Astrocyte (in vitro differentiated cells and primary cell): ENCODE measurements around the gene PPIE. TPM values are rescaled to one million over a fixed set of nuclear protein-coding genes. Genes with fewer than 3 reads are reported as not detected.
A peak's percentile ranks its signal among the peaks of the same experiment; 100 is the strongest.

Experiments used
- DNase-seq: peaks from one replicate; pipeline ENCODE4 v3.0.0-alpha.2; 2010; ENCODE audit warnings: low read depth
- FAIRE-seq: peaks from 2 replicates; lab custom pipeline; 2011; peaks lifted over from hg19 to GRCh38; lab: Jason Lieb, UNC
- H2AFZ ChIP-seq: 2 replicates; pipeline ENCODE4 v1.6.0; 2012; ENCODE audit warnings: low read depth, low read length, inconsistent platforms
- H3K27ac ChIP-seq: 2 replicates; pipeline ENCODE4 v1.5.1; 2011; ENCODE audit warnings: low read depth, low read length, inconsistent platforms
- H3K27me3 ChIP-seq: 2 replicates; pipeline ENCODE4 v1.6.0; 2011; ENCODE audit warnings: low read length, inconsistent platforms; ENCODE audit not compliant: insufficient read depth
- H3K36me3 ChIP-seq: 2 replicates; pipeline ENCODE4 v1.5.1; 2011; ENCODE audit warnings: low read length, inconsistent platforms; ENCODE audit not compliant: insufficient read depth
- H3K4me1 ChIP-seq: 2 replicates; pipeline ENCODE4 v1.5.1; 2011; ENCODE audit warnings: low read length, inconsistent platforms; ENCODE audit not compliant: insufficient read depth
- H3K4me2 ChIP-seq: 2 replicates; pipeline ENCODE4 v1.6.0; 2012; ENCODE audit warnings: low read length, inconsistent platforms
- H3K4me3 ChIP-seq: 2 replicates; pipeline ENCODE4 v1.5.1; 2011; ENCODE audit warnings: low read depth, mild to moderate bottlenecking, low read length, inconsistent platforms; ENCODE audit not compliant: insufficient read depth
- H3K79me2 ChIP-seq: 2 replicates; pipeline ENCODE4 v1.6.0; 2012; ENCODE audit warnings: mild to moderate bottlenecking, low read length, inconsistent platforms; ENCODE audit not compliant: insufficient read depth
- H3K9ac ChIP-seq: 2 replicates; pipeline ENCODE4 v1.6.0; 2012; ENCODE audit warnings: mild to moderate bottlenecking, low read length, inconsistent platforms
- H3K9me3 ChIP-seq: 2 replicates; pipeline ENCODE4 v1.5.1; 2012; ENCODE audit warnings: low read depth, mild to moderate bottlenecking, low read length, inconsistent platforms; ENCODE audit not compliant: insufficient read depth
- H4K20me1 ChIP-seq: 2 replicates; pipeline ENCODE4 v1.6.0; 2012; ENCODE audit warnings: low read length, inconsistent platforms; ENCODE audit not compliant: insufficient read depth
- H3K27ac Mint-ChIP-seq: one replicate; pipeline ENCODE4 v1.8.0; 2021; ENCODE audit warnings: mild to moderate bottlenecking, mixed read lengths; ENCODE audit not compliant: unreplicated experiment
- H3K27me3 Mint-ChIP-seq: one replicate; pipeline ENCODE4 v1.8.0; 2021; ENCODE audit warnings: low read depth, mixed read lengths; ENCODE audit not compliant: unreplicated experiment
- H3K36me3 Mint-ChIP-seq: one replicate; pipeline ENCODE4 v1.8.0; 2021; ENCODE audit warnings: low read depth, mixed read lengths; ENCODE audit not compliant: unreplicated experiment
- H3K4me1 Mint-ChIP-seq: one replicate; pipeline ENCODE4 v1.8.0; 2021; ENCODE audit warnings: low read depth, mixed read lengths; ENCODE audit not compliant: unreplicated experiment
- H3K4me3 Mint-ChIP-seq: one replicate; pipeline ENCODE4 v1.8.0; 2021; ENCODE audit warnings: mild to moderate bottlenecking, moderate library complexity, mixed read lengths; ENCODE audit not compliant: unreplicated experiment
- H3K9me3 Mint-ChIP-seq: one replicate; pipeline ENCODE4 v1.8.0; 2021; ENCODE audit warnings: mild to moderate bottlenecking, mixed read lengths; ENCODE audit not compliant: unreplicated experiment
- EZH2 ChIP-seq: IDR thresholded peaks from 2 replicates; pipeline ENCODE4 v1.6.1; 2012; ENCODE audit warnings: mild to moderate bottlenecking, low read length, inconsistent platforms; ENCODE audit not compliant: insufficient read depth
- total RNA-seq: library from RNA; stranded (reverse); gene quantifications from 2 replicates; pipeline ENCODE4 v1.2.1, GENCODE V29; 2021
- TF ChIP-seq, protein P1 (sequence below): IDR thresholded peaks from 2 replicates; pipeline ENCODE4 v1.5.1; 2011; ENCODE audit warnings: low read depth, mild to moderate bottlenecking, inconsistent platforms, low read length, moderate library complexity; ENCODE audit not compliant: insufficient read depth

PPIE gene
- total RNA-seq, 1 donor from 2014 or later = 33.7 TPM

DNA sequence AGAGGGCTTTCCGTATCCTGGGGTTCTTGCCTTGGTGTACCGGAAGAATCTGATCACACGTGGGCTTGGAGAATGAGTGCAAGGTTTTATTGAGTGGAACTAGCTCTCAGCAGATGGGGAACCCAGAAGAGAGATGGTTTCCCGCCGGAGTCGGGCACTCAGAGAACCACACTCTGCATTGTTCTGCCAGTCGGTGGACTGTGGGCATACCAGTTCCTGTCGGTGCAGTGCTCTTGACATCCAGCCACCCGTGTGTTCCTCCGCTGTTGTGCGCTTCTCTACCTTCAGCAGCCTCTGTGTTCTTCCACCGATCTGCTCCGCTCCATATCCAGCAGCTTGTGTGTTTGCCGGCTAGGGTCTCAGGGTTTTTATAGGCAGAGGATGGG is 10.8 kb upstream of the PPIE start:
- H3K27me3 Mint-ChIP-seq = peaks cover 76% of the 10 kb centered on the region
- peaks cover 3% of the 10 kb centered on the region for H3K36me3 Mint-ChIP-seq
- no peaks in the 10 kb centered on the region for H3K36me3 ChIP-seq
- H3K9me3 ChIP-seq = no peaks in the 10 kb centered on the region
- H2AFZ ChIP-seq = no peak overlapping the region
- H3K27ac ChIP-seq = no peak overlapping the region
- TF ChIP-seq EZH2 = no peak
- TF ChIP-seq, protein P1, sequence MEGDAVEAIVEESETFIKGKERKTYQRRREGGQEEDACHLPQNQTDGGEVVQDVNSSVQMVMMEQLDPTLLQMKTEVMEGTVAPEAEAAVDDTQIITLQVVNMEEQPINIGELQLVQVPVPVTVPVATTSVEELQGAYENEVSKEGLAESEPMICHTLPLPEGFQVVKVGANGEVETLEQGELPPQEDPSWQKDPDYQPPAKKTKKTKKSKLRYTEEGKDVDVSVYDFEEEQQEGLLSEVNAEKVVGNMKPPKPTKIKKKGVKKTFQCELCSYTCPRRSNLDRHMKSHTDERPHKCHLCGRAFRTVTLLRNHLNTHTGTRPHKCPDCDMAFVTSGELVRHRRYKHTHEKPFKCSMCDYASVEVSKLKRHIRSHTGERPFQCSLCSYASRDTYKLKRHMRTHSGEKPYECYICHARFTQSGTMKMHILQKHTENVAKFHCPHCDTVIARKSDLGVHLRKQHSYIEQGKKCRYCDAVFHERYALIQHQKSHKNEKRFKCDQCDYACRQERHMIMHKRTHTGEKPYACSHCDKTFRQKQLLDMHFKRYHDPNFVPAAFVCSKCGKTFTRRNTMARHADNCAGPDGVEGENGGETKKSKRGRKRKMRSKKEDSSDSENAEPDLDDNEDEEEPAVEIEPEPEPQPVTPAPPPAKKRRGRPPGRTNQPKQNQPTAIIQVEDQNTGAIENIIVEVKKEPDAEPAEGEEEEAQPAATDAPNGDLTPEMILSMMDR = no peak
- H3K4me1 Mint-ChIP-seq = peaks cover 9% of the 10 kb centered on the region
- no peaks in the 10 kb centered on the region for H3K9me3 Mint-ChIP-seq
- H3K27me3 ChIP-seq = peaks cover 72% of the 10 kb centered on the region
- no peak overlapping the region for H3K4me2 ChIP-seq
- H3K4me1 ChIP-seq = no peaks in the 10 kb centered on the region
- H3K4me3 Mint-ChIP-seq = no peak overlapping the region
- no peaks in the 10 kb centered on the region for H3K79me2 ChIP-seq
- H3K9ac ChIP-seq = no peak overlapping the region
- no peaks in the 10 kb centered on the region for H4K20me1 ChIP-seq
- H3K27ac Mint-ChIP-seq = no peak overlapping the region
- no peak for DNase-seq
- no peak for FAIRE-seq
- no peak overlapping the region for H3K4me3 ChIP-seq

DNA sequence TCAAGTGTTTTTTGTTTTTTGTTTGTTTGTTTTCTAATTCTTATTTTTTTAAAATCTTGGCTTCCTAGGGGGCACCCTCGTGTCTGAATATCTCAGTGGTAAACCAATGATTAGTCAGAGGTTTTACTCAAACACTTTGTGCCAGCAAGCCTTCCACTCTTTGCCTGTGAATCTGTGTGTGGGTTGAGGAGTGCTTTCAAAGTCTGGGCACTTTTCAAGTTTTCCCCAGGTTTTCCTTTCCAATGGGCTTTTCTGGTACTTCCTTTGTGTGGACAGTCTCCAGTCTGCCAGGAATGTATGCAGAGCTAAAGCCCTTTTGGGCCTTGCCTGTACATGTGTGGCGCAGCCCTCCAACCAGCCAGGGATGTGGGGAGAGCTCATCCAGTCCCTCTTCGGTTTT is 9.7 kb upstream of the PPIE start:
- H3K4me3 ChIP-seq = no peak overlapping the region
- no peaks in the 10 kb centered on the region for H3K4me1 ChIP-seq
- H3K9me3 Mint-ChIP-seq = no peaks in the 10 kb centered on the region
- no peak overlapping the region for H2AFZ ChIP-seq
- no peak overlapping the region for H3K4me3 Mint-ChIP-seq
- FAIRE-seq (no peak), DNase-seq (peak; percentile 26)
- no peaks in the 10 kb centered on the region for H3K36me3 ChIP-seq
- H3K36me3 Mint-ChIP-seq = peaks cover 3% of the 10 kb centered on the region
- peaks cover 79% of the 10 kb centered on the region for H3K27me3 ChIP-seq
- H3K9ac ChIP-seq = no peak overlapping the region
- peaks cover 14% of the 10 kb centered on the region for H3K4me1 Mint-ChIP-seq
- H3K9me3 ChIP-seq = no peaks in the 10 kb centered on the region
- no peak for TF ChIP-seq EZH2
- H3K27me3 Mint-ChIP-seq = peaks cover 83% of the 10 kb centered on the region
- no peaks in the 10 kb centered on the region for H4K20me1 ChIP-seq
- no peak overlapping the region for H3K27ac ChIP-seq
- no peak overlapping the region for H3K27ac Mint-ChIP-seq
- no peak overlapping the region for H3K4me2 ChIP-seq
- no peaks in the 10 kb centered on the region for H3K79me2 ChIP-seq

DNA sequence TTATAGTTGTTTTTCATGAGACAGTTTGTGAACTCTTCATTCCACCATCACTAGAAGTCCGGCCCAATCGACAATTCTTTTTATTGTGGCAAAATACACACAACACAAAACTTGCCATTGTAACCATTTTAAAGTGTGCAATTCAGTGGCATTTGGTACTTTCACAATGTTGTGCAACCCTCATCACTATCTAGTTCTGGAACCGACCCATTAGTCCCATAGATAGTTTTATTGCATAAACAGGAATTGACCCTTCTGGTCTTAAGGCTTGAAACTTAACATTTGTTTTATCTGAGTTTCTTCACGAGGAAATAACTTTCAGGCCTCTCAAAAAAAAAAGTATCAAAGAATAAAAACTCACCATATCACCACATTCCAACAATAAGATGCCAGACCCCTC is 8.8 kb upstream of the PPIE start:
- Histone ChIP-seq H3K9me3 (no peaks in the 10 kb centered on the region), H3K79me2 (no peaks in the 10 kb centered on the region), H3K27ac (no peak overlapping the region), H3K4me3 (no peak overlapping the region), H3K27me3 (peaks cover 75% of the 10 kb centered on the region), H3K4me2 (no peak overlapping the region), H3K9ac (no peak overlapping the region), H2AFZ (no peak overlapping the region), H3K36me3 (no peaks in the 10 kb centered on the region), H4K20me1 (no peaks in the 10 kb centered on the region), H3K4me1 (no peaks in the 10 kb centered on the region)
- FAIRE-seq (no peak), DNase-seq (no peak)
- TF ChIP-seq, protein P1 = no peak
- no peak for TF ChIP-seq EZH2
- H3K27ac Mint-ChIP-seq = no peak overlapping the region
- peaks cover 83% of the 10 kb centered on the region for H3K27me3 Mint-ChIP-seq
- no peaks in the 10 kb centered on the region for H3K9me3 Mint-ChIP-seq
- H3K4me1 Mint-ChIP-seq = peaks cover 14% of the 10 kb centered on the region
- no peak overlapping the region for H3K4me3 Mint-ChIP-seq
- no peaks in the 10 kb centered on the region for H3K36me3 Mint-ChIP-seq
